Effector CD4-positive, alpha-beta T cell (primary cell): ENCODE measurements around the gene FBXW12.

Source experiments
- DNase-seq: peaks from one replicate; pipeline ENCODE4 v3.0.0-alpha.2; 2020

The FBXW12 gene

GRCh38 chr3:48436855-48437254 is 64.8 kb downstream of the FBXW12 start:
- DNase-seq, result no peak

DNA sequence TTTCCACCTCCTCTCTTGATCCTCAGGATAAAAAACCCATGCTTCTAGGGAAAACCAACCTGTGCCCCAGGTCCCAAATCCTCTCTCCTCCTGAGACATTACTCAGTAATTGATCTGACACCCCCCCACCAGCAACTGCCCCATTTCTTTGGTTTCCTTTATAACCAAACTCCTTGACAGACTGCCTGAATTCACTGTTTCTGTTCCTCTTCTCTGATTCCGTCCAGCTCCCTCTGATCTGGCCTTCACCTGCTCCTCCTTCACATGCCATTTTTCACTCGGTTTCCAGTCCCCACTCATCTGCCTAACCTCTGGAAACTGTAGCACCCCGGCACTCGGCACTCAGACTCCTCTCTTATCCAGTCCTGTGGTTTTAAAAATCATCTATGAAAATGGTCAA is 65.8 kb downstream of the FBXW12 start:
- no peak for DNase-seq

- DNase-seq, result peak; percentile 98
Measured at GRCh38 chr3:48439820-48440589, 68.0 kb downstream of the FBXW12 start, which contains the start of the genes CCDC51 and TMA7. Gene CCDC51 (minus strand): TSS chr3:48440119. CDS start chr3:48435128, 4,991 bp downstream. Gene TMA7 (plus strand): TSS chr3:48440257. CDS start chr3:48440297, 40 bp downstream.

DNA sequence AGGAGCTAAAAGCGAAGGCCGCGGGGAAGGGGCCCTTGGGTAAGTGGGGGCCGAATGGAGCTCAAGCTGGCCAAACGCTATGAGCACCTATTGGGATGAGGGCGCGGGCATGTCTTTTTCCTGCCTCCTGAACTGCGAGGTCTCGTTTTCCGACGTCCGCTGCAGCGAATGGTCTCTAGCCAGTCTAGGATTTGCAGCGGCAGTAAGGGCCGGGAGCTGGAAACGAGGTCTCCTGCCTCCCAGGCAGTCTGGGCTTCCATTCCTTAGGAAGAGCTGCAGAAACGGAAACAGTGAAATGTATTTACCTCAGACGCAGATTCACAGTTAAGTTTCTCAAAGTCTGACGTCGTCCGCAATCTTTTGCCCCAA is 68.6 kb downstream of the FBXW12 start:
- DNase-seq, result no peak

DNA sequence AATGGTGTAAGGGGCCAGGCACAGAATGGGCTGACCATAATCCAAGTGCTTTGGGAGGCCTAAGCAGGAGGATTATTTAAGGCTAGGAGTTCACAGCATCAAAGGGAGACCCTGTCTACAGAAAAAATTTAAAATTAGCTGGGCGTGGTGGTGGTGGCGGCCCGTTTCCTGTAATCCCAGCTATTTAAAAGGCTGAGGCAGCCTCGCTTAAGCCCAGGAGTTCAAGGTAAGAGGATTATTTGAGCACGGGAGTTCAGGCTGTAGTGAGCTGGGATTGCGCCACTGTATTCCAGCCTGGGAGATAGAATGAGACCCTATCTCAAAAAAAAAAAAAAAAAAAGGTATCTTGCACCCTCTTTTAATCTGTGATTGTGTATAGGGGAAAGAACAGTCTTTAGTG is 69.9 kb downstream of the FBXW12 start:
- no peak for DNase-seq
